ENCODE results near the gene PSME4. TPM values are rescaled to one million over a fixed set of nuclear protein-coding genes. Genes with fewer than 3 reads are reported as not detected.

PSME4 gene
- total and polyA plus RNA-seq, 10 of the 15 experiments (the other 5 are each of a cell fraction or from before 2014, with no cell fraction given), result 11.1 to 56.2 (median 32.1) TPM

- TF ChIP-seq BHLHE40 (IDR thresholded peaks at IDR 0.05; ENCODE audit: borderline replicate concordance in 1 of 2, low read depth in 2 of 2, low read length in 1 of 2), result no peak
These were observed 28.0 kb upstream of the PSME4 start (continued) for GRCh38 chr2:53998834-53999233.

DNA sequence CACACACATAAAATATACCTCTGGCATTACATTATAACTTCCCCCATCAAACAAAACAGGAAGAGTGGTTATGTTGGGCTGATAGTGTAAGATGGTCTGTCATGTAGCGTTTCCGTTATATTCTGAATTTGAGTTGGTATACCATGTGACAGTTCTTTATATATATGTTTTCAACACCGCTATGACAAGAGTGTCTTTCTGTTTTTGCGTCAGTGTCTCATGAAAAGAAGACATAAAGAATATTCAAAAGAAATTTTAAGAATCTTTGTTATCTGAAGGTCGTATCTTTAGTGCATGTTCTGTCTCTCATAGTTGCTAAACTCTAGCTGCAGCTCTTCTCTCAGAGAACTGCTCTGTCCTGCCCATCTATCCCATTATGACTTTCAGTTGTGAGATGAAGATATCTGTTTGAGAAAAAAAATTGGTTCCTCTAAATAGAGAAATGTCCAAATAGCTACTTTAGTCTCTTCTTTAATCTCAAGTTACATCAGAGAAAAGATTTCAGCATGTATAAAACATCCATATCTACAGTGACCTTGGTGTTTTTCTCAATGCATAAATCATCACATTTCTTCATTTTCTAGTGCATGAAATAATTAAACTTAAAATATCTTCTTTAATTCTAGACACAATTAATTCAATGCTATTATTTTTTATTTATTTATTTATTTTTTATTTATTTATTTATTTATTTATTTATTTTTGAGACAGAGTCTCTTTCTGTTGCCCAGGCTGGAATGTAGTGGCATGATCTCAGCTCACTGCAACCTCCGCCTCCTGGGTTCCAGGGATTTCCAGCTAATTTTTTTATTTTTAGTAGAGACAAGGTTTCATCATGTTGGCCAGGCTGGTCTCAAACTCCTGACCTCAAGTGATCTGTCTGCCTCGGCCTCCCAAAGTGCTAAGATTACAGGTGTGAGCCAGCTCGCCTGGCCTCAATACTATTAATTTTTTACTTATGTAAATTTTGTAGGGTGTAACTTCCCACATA, 24.3 kb upstream of the PSME4 start:
- H3K27ac ChIP-seq (ENCODE audit: control insufficient read depth, insufficient read depth), result no peak overlapping the region
- peak overlapping the region; percentile 19; the same call in 1 of the 2 replicates for H3K4me2 ChIP-seq (ENCODE audit: control insufficient read depth, insufficient read depth)
- peak; percentile 91 for FAIRE-seq
- SMC1A ChIA-PET (ENCODE audit: uncharacterized antibody, unreplicated experiment), result interaction anchor here (0.6 to 1.0 kb wide), 2 partner anchors 15 to 382 kb away, joined by 4 read pairs; no protein-coding TSS in a partner anchor
- no peak overlapping the region for H3K9ac ChIP-seq (ENCODE audit: control insufficient read depth, insufficient read depth, low read length)
- no peaks in the 10 kb centered on the region for H3K79me2 ChIP-seq (ENCODE audit: control insufficient read depth, insufficient read depth, low read length)
- no peak for TF ChIP-seq SUPT20H (IDR thresholded peaks at IDR 0.05; ENCODE audit: borderline replicate concordance, control insufficient read depth, low read depth, low read length)
- TF ChIP-seq EP300 (IDR thresholded peaks at IDR 0.05; ENCODE audit: borderline replicate concordance in 1 of 2, control insufficient read depth in 1 of 2, low read depth in 2 of 2, low read length in 2 of 2), result 0 out of 4 replicates have a peak, but pooled peaks of 1 of the 2 experiments have one; percentile 10
- TF ChIP-seq CHD1 (IDR thresholded peaks at IDR 0.05; ENCODE audit: low read depth, low read length), result no peak
- TF ChIP-seq PAX8 (IDR thresholded peaks at IDR 0.05), result no peak
- TF ChIP-seq JUNB (IDR thresholded peaks at IDR 0.05), result peak; percentile 47; the same call in 1 of the 2 replicates
- no peak for TF ChIP-seq HDAC2 (IDR thresholded peaks at IDR 0.05)
- TF ChIP-seq RUNX3 (IDR thresholded peaks at IDR 0.05; ENCODE audit: low read length), result peak; percentile 39; the same call in 1 of the 2 replicates
- TF ChIP-seq NFIC (IDR thresholded peaks at IDR 0.05; ENCODE audit: low read depth, low read length), result peak; percentile 54; the same call in 1 of the 2 replicates
- TF ChIP-seq MAX (IDR thresholded peaks at IDR 0.05; ENCODE audit: low read depth, low read length), result no peak
- TF ChIP-seq LARP7 (IDR thresholded peaks at IDR 0.05), result no peak
- no peak for TF ChIP-seq NFYA (IDR thresholded peaks at IDR 0.05; ENCODE audit: borderline replicate concordance, low read depth, low read length)
- TF ChIP-seq EGR1 (IDR thresholded peaks at IDR 0.05; ENCODE audit: borderline replicate concordance in 1 of 2, low read depth in 2 of 2, low read length in 2 of 2), result no peak
- TF ChIP-seq ZNF207 (IDR thresholded peaks at IDR 0.05; ENCODE audit: borderline replicate concordance), result no peak
- no peak for TF ChIP-seq MYB (IDR thresholded peaks at IDR 0.05; ENCODE audit: borderline replicate concordance, low read depth, low read length)
- TF ChIP-seq TARDBP (IDR thresholded peaks at IDR 0.05; ENCODE audit: borderline replicate concordance), result no peak
- TF ChIP-seq, protein P1, sequence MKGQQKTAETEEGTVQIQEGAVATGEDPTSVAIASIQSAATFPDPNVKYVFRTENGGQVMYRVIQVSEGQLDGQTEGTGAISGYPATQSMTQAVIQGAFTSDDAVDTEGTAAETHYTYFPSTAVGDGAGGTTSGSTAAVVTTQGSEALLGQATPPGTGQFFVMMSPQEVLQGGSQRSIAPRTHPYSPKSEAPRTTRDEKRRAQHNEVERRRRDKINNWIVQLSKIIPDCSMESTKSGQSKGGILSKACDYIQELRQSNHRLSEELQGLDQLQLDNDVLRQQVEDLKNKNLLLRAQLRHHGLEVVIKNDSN (IDR thresholded peaks at IDR 0.05; ENCODE audit: borderline replicate concordance, extremely low read length, insufficient read depth, low read depth, low read length), result no peak
- no peak for TF ChIP-seq NR2C2 (IDR thresholded peaks at IDR 0.05; ENCODE audit: borderline replicate concordance, control insufficient read depth, insufficient read length, low read depth)
- no peaks in the 10 kb centered on the region for H4K20me1 ChIP-seq (ENCODE audit: control insufficient read depth, insufficient read depth)
- no peaks in the 10 kb centered on the region for H3K9me3 ChIP-seq (replicated peaks; ENCODE audit: control insufficient read depth, insufficient read depth, low read length)
- POLR2A ChIA-PET, result no interaction called here
- RAD21 ChIA-PET (ENCODE audit: unreplicated experiment), result interaction anchor here (0.7 kb wide), 1 partner anchor 61 kb away, joined by 5 read pairs; no protein-coding TSS in a partner anchor
- intact Hi-C loops (cut with micrococcal nuclease; ENCODE audit: unreplicated experiment), result no loop called here
- BruUV-seq (replicated peaks), result no TSS peak
- H3K27me3 ChIP-seq (replicated peaks in 1 of 2; ENCODE audit: control insufficient read depth in 2 of 2, insufficient read depth in 2 of 2, low read length in 1 of 2), result no peaks in the 10 kb centered on the region
- DNase-seq (ENCODE audit: low read depth, low spot score), result no peak
- in situ Hi-C loops (cut with MboI), result no loop called here
- no peak overlapping the region; the same call in 1 of the 2 replicates for H3K4me3 ChIP-seq
- CTCF ChIA-PET, result interaction anchor here (1.0 kb wide), 1 partner anchor 16 kb away, joined by 3 read pairs; no protein-coding TSS in a partner anchor
- H3K4me1 ChIP-seq (ENCODE audit: control insufficient read depth, insufficient read depth, low read length), result peaks cover 4% of the 10 kb centered on the region; the same call in 1 of the 2 replicates
- H3K36me3 ChIP-seq (ENCODE audit: control insufficient read depth in 2 of 2, insufficient read depth in 2 of 2, low read length in 1 of 2), result no peaks in the 10 kb centered on the region
- peak; percentile 66 for ATAC-seq
- 37% methylated on average over 8 of the region's 8 CpGs for WGBS (ENCODE audit: insufficient coverage, insufficient replicate concordance, low lambda C conversion rate, missing lambda C conversion rate)
- peak overlapping the region; percentile 25; the same call in 1 of the 2 replicates for H2AFZ ChIP-seq (ENCODE audit: control insufficient read depth, low read depth, low read length)

Data from GM12878 (cell line).